T-cell (primary cell): Measurements from ENCODE around the gene ADGRG6. TPM values are rescaled to one million over a fixed set of nuclear protein-coding genes. Genes with fewer than 3 reads are reported as not detected.
A peak's percentile ranks its signal among the peaks of the same experiment; 100 is the strongest.

Experiments used
- ATAC-seq, 4 experiments: fragments of 200-7000 bp in 3 of 4; fragments of 150-1000 bp in 1 of 4; cut with Tn5 transposase; replicated peaks in 1 of 4; 1 replicate in 3 of 4; 2 replicates in 1 of 4; pipeline ENCODE4 v1.10.0; 2021; ENCODE audit warnings: moderate library complexity in 3 of 4, mild to moderate bottlenecking in 2 of 4, moderate number of reproducible peaks in 1 of 4
- CTCF ChIA-PET, 2 donors: fragments of 300-600 bp; sonication (Branson Sonifier 250); formaldehyde crosslinking; loops; one replicate each; lab custom pipeline; 2022; ENCODE audit warnings: antibody characterized with exemption in 2 of 2; lab: Charles Lee
- POLR2A ChIA-PET, 2 donors: fragments of 300-600 bp; sonication (Branson Sonifier 250); formaldehyde crosslinking; loops; one replicate each; lab custom pipeline; 2022; ENCODE audit warnings: antibody characterized with exemption in 2 of 2; lab: Charles Lee
- DNase-seq, 35 experiments: peaks; one replicate each; pipeline versions ENCODE4 v3.0.0 to v3.0.0-alpha.2; 2013 to 2023
- H3K27ac ChIP-seq: one replicate; pipeline ENCODE4 v1.5.1; 2013; ENCODE audit warnings: low read length
- H3K27me3 ChIP-seq, 2 experiments: replicated peaks in 1 of 2; 1 replicate in 1 of 2; 2 replicates in 1 of 2; pipeline versions ENCODE4 v1.6.1 to v1.7.0; 2013; ENCODE audit warnings: low read length in 1 of 2, mixed read lengths in 1 of 2; ENCODE audit not compliant: control insufficient read depth in 2 of 2, insufficient read depth in 2 of 2; ENCODE audit errors: extremely low read depth in 1 of 2
- H3K36me3 ChIP-seq, 2 donors: 1 replicate in 1 of 2; 2 replicates in 1 of 2; pipeline versions ENCODE4 v1.6.1 to v1.7.0; 2013; ENCODE audit warnings: low read length in 1 of 2; ENCODE audit not compliant: control insufficient read depth in 2 of 2, insufficient read depth in 1 of 2; ENCODE audit errors: extremely low read depth in 1 of 2
- H3K4me1 ChIP-seq, 2 experiments: 1 replicate in 1 of 2; 2 replicates in 1 of 2; pipeline versions ENCODE4 v1.6.1 to v1.7.0; 2013; ENCODE audit warnings: low read length in 2 of 2, mixed read lengths in 1 of 2; ENCODE audit not compliant: insufficient read depth in 2 of 2, control insufficient read depth in 1 of 2; ENCODE audit errors: extremely low read depth in 1 of 2
- H3K4me3 ChIP-seq, 2 donors: 1 replicate in 1 of 2; 2 replicates in 1 of 2; pipeline versions ENCODE4 v1.5.1 to v1.7.0; 2013; ENCODE audit warnings: mild to moderate bottlenecking in 2 of 2, low read length in 1 of 2, moderate library complexity in 1 of 2; ENCODE audit not compliant: control insufficient read depth in 1 of 2; ENCODE audit errors: extremely low read depth in 1 of 2
- H3K9me3 ChIP-seq: 2 replicates; pipeline ENCODE4 v1.7.0; 2013
- H3K27ac Mint-ChIP-seq, 2 donors: one replicate each; pipeline ENCODE4 v1.8.0; 2020 to 2021; ENCODE audit warnings: mild to moderate bottlenecking in 2 of 2, mixed read lengths in 2 of 2
- H3K27me3 Mint-ChIP-seq, 2 donors: one replicate each; pipeline ENCODE4 v1.8.0; 2021 to 2022; ENCODE audit warnings: mixed read lengths in 2 of 2
- H3K36me3 Mint-ChIP-seq: one replicate; pipeline ENCODE4 v1.8.0; 2021; ENCODE audit warnings: mixed read lengths
- H3K4me1 Mint-ChIP-seq, 3 donors: one replicate each; pipeline ENCODE4 v1.8.0; 2020 to 2022; ENCODE audit warnings: mixed read lengths in 3 of 3, mild to moderate bottlenecking in 1 of 3
- H3K4me3 Mint-ChIP-seq, 3 donors: one replicate each; pipeline ENCODE4 v1.8.0; 2020 to 2022; ENCODE audit warnings: mild to moderate bottlenecking in 3 of 3, mixed read lengths in 3 of 3, moderate library complexity in 3 of 3
- H3K9me3 Mint-ChIP-seq, 3 donors: one replicate each; pipeline ENCODE4 v1.8.0; 2020 to 2022; ENCODE audit warnings: mixed read lengths in 3 of 3
- WGBS: methylation state at CpG from one replicate; pipeline ENCODE4 v1.1.5; 2013; ENCODE audit warnings: missing lambda C conversion rate; ENCODE audit not compliant: insufficient coverage; 5-methylcytosine and 5-hydroxymethylcytosine counted together
- total RNA-seq, 35 experiments: library from RNA in 6 of 35; stranded (reverse) in 6 of 35; fragments of 120-200 nt in 1 of 35; gene quantifications; one replicate each; pipeline versions ENCODE4 v1.2.1 to v1.2.4 and lab custom pipeline; 2013 to 2026

ADGRG6 gene
- total RNA-seq, 5 donors from 2014 or later (not counting 1 experiment from before 2014, with no cell fraction given) = 0.51 to 0.89 (median 0.61) TPM

- H3K27me3 ChIP-seq = no peaks in the 10 kb centered on the region
- ChIA-PET POLR2A (no interaction called here), CTCF (no interaction called here)
- no peaks in the 10 kb centered on the region for H3K9me3 ChIP-seq
- peaks cover 2 to 6% of the 10 kb centered on the region in 2 donors for H3K27me3 Mint-ChIP-seq
- H3K4me1 Mint-ChIP-seq = no peaks in the 10 kb centered on the region
- no peaks in the 10 kb centered on the region for H3K36me3 ChIP-seq
- no peak overlapping the region for H3K27ac ChIP-seq
- no peak for ATAC-seq
- no peak for DNase-seq
- H3K9me3 Mint-ChIP-seq = no peaks in the 10 kb centered on the region
- H3K27ac Mint-ChIP-seq = no peak overlapping the region
- H3K4me3 Mint-ChIP-seq = no peak overlapping the region
- no peaks in the 10 kb centered on the region for H3K4me1 ChIP-seq
- H3K36me3 Mint-ChIP-seq = no peaks in the 10 kb centered on the region
- WGBS = no CpG with 5 or more reads among the region's 2 CpGs
- H3K4me3 ChIP-seq = no peak overlapping the region
Observed at GRCh38 chr6:142376115-142376514, 74.3 kb downstream of the ADGRG6 start.

GRCh38 chr6:142376800-142377496, 75.1 kb downstream of the ADGRG6 start:
- H3K4me3 Mint-ChIP-seq = no peak overlapping the region
- Histone ChIP-seq H3K27ac (no peak overlapping the region), H3K36me3 (no peaks in the 10 kb centered on the region), H3K9me3 (no peaks in the 10 kb centered on the region), H3K4me1 (no peaks in the 10 kb centered on the region), H3K4me3 (no peak overlapping the region), H3K27me3 (no peaks in the 10 kb centered on the region)
- H3K9me3 Mint-ChIP-seq = no peaks in the 10 kb centered on the region
- H3K27me3 Mint-ChIP-seq = peaks cover 0 to 6% of the 10 kb centered on the region in 2 donors
- ATAC-seq (no peak), DNase-seq (no peak)
- WGBS = 81% methylated on average over 3 of the region's 7 CpGs
- no peaks in the 10 kb centered on the region for H3K4me1 Mint-ChIP-seq
- CTCF ChIA-PET = no interaction called here
- H3K36me3 Mint-ChIP-seq = no peaks in the 10 kb centered on the region
- POLR2A ChIA-PET = no interaction called here
- H3K27ac Mint-ChIP-seq = no peak overlapping the region

GRCh38 chr6:142377497-142377848, 75.7 kb downstream of the ADGRG6 start:
- H3K27ac ChIP-seq = no peak overlapping the region
- POLR2A ChIA-PET = interaction anchor here in 1 of 2 donors (0.6 kb wide), 1 partner anchor 91 kb away, joined by 3 read pairs; no protein-coding TSS in a partner anchor
- CTCF ChIA-PET = no interaction called here

GRCh38 chr6:142378138-142378875, 76.5 kb downstream of the ADGRG6 start:
- H3K36me3 ChIP-seq = no peaks in the 10 kb centered on the region

More at GRCh38 chr6:142377497-142377848, 75.7 kb downstream of the ADGRG6 start:
- Mint-ChIP-seq H3K27ac (no peak overlapping the region), H3K4me1 (no peaks in the 10 kb centered on the region), H3K36me3 (no peaks in the 10 kb centered on the region), H3K4me3 (no peak overlapping the region), H3K27me3 (peaks cover 0 to 6% of the 10 kb centered on the region in 2 donors), H3K9me3 (no peaks in the 10 kb centered on the region)
- H3K9me3 ChIP-seq = no peaks in the 10 kb centered on the region
- H3K4me3 ChIP-seq = no peak overlapping the region
- H3K4me1 ChIP-seq = no peaks in the 10 kb centered on the region
- ATAC-seq (no peak), DNase-seq (no peak)
- H3K27me3 ChIP-seq = no peaks in the 10 kb centered on the region
- no peaks in the 10 kb centered on the region for H3K36me3 ChIP-seq
- WGBS = no CpG with 5 or more reads among the region's 4 CpGs

GRCh38 chr6:142380626-142381025, 78.8 kb downstream of the ADGRG6 start:
- H3K9me3 Mint-ChIP-seq = no peaks in the 10 kb centered on the region
- Histone ChIP-seq H3K9me3 (no peaks in the 10 kb centered on the region), H3K4me1 (no peaks in the 10 kb centered on the region), H3K27ac (no peak overlapping the region), H3K36me3 (no peaks in the 10 kb centered on the region), H3K27me3 (no peaks in the 10 kb centered on the region), H3K4me3 (no peak overlapping the region)
- H3K27me3 Mint-ChIP-seq = no peaks in the 10 kb centered on the region
- ATAC-seq (no peak), DNase-seq (peak in 1 of 35 experiments; percentile 14)
- H3K36me3 Mint-ChIP-seq = no peaks in the 10 kb centered on the region
- H3K4me1 Mint-ChIP-seq = no peaks in the 10 kb centered on the region
- 100% methylated on average over 1 of the region's 4 CpGs for WGBS
- no peak overlapping the region for H3K4me3 Mint-ChIP-seq
- ChIA-PET POLR2A (interaction anchor here in 1 of 2 donors (0.6 kb wide), 1 partner anchor 228 kb away, joined by 3 read pairs; no protein-coding TSS in a partner anchor), CTCF (no interaction called here)
- no peak overlapping the region for H3K27ac Mint-ChIP-seq

More at GRCh38 chr6:142378138-142378875, 76.5 kb downstream of the ADGRG6 start:
- DNase-seq (no peak), ATAC-seq (no peak)
- Mint-ChIP-seq H3K4me1 (no peaks in the 10 kb centered on the region), H3K9me3 (no peaks in the 10 kb centered on the region), H3K4me3 (no peak overlapping the region), H3K27me3 (peaks cover 0 to 6% of the 10 kb centered on the region in 2 donors), H3K27ac (no peak overlapping the region), H3K36me3 (no peaks in the 10 kb centered on the region)
- H3K9me3 ChIP-seq = no peaks in the 10 kb centered on the region
- H3K27ac ChIP-seq = no peak overlapping the region
- WGBS = 38% methylated on average over 1 of the region's 2 CpGs
- no peak overlapping the region for H3K4me3 ChIP-seq
- CTCF ChIA-PET = no interaction called here
- POLR2A ChIA-PET = no interaction called here
- no peaks in the 10 kb centered on the region for H3K27me3 ChIP-seq
- H3K4me1 ChIP-seq = no peaks in the 10 kb centered on the region

GRCh38 chr6:142381181-142381580, 79.4 kb downstream of the ADGRG6 start:
- CTCF ChIA-PET = no interaction called here
- no peak for ATAC-seq

More at GRCh38 chr6:142381181-142381580, 79.4 kb downstream of the ADGRG6 start:
- no peaks in the 10 kb centered on the region for H3K4me1 Mint-ChIP-seq
- no peaks in the 10 kb centered on the region for H3K9me3 Mint-ChIP-seq
- Histone ChIP-seq H3K4me3 (no peak overlapping the region), H3K4me1 (no peaks in the 10 kb centered on the region), H3K9me3 (no peaks in the 10 kb centered on the region), H3K27me3 (no peaks in the 10 kb centered on the region), H3K36me3 (no peaks in the 10 kb centered on the region), H3K27ac (no peak overlapping the region)
- no peaks in the 10 kb centered on the region for H3K27me3 Mint-ChIP-seq
- no peak overlapping the region for H3K4me3 Mint-ChIP-seq
- WGBS = no CpG with 5 or more reads among the region's 2 CpGs
- no peak for DNase-seq
- POLR2A ChIA-PET = no interaction called here
- H3K36me3 Mint-ChIP-seq = no peaks in the 10 kb centered on the region
- no peak overlapping the region for H3K27ac Mint-ChIP-seq
